HG03571 (cell line): ENCODE results near the gene ARHGAP5.

ENCODE experiments used
- ATAC-seq: cut with Tn5 transposase; IDR thresholded peaks from one replicate; pipeline ENCODE4 v1.9.1; 2021; ENCODE audit not compliant: unreplicated experiment

ARHGAP5 gene

DNA sequence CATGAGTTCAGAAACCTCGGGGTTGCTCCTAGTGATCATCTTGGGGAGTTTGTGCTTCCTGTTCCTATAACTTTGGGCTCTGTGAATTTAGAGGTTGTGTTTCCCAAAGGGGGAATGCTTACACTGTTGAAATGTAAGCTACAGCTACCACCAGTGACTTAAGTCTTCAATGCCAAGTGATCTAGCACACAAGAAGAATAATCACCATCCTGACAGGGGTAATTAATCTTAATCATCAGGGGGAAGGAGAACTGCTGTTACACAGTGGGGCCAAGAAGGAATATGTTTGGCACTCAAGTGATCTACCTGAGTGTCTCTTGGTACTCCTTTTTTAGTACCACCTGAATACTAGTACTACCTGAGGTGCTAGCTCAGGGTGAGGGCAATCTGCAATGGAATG lies 89.8 kb downstream of the ARHGAP5 start:
- no peak for ATAC-seq

DNA sequence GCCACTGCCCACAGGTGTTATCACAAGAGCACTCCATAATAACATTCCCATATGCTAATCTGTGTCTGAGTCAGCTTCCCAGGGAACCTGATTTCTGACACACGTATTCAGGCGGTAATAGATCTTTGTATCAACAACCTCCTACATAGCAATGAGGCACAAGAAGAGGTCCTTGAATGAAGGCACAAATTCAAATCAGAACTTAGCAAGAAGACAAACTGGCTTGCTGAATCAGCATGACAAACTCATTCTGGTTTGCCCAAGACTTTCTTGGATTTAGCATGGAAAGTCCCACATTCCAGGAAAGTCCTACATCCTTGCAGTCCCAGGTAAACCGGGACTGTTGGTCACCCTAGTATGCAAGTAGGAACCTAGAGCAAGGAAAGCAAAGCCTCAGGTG lies 90.8 kb downstream of the ARHGAP5 start:
- ATAC-seq, result no peak

DNA sequence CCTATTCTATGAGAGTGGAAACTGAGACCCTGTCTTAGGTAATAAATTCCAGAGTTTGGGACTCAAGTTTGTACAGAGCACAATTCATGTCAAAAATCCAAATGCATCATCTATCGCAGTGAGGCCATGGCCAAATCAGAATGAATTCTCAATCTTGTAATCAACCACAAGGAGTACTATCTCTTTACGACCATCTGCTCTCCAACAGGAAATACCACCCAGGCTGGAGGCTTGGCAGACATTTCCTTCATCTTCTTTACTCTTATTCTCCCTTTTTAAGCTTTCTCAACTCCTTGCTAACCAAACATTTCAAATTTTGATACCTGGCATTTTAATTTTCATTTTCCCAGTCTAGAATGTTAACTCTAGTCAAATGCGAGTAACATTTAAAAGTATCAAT lies 92.1 kb downstream of the ARHGAP5 start:
- no peak for ATAC-seq

DNA sequence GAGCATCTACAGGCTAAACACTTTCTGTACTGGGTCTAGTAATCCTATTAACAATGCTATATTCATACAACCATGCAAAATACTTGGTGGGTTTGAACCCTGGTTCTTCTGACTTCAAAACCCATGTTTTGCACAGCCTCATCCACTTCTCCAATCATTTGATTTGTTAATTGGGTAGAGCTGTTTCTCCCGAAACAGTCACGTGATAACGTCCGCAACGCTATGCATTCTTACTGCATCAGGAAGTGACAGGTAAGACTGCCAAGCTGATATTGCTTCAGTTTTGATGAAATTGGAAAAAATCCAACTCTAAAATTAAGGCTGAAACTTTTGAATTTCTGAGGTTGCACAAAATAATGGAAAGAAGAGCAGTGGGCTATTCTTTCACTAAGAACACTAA lies 94.4 kb downstream of the ARHGAP5 start:
- no peak for ATAC-seq

DNA sequence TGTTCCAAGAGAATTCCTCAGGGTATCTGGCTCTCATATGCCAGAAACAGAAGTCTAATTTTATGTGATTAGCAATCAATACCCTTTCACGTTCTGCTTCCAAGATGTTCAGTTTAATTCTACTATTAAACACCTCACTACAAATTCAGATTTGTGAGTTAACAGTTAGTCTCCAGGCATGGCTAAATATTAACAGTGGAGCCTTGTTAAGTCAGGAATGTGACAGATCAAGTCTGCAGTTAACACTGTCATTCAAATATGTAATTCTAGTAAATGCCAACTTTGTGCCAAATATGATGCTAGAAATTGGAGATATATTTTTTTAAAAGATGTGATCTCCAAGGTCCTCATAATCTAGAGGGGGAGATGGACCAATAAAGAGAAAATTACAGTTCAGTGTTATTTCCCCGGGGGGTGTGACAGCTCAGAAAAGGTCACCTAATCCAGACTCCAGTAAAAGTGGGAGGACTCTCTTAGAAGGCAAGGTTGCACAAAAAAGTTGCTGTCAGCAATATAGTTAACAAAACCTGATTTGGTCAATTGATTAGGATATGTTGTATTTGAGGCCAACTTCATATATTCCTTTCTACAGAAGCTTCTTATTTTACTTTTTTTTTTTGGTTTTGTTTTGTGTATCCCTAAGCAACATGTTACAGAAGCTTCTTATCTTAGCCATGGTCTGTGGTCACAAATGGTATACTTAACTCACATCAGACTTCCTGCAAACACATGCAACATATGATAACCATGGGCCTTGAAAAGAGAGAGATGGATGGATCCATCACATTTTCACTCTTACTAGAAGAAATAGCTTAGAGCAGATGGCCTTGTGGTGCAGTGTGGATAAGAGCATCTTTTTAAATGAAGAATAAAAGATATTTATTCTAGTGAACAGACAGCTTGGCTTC lies 106.3 kb downstream of the ARHGAP5 start:
- ATAC-seq, result no peak

DNA sequence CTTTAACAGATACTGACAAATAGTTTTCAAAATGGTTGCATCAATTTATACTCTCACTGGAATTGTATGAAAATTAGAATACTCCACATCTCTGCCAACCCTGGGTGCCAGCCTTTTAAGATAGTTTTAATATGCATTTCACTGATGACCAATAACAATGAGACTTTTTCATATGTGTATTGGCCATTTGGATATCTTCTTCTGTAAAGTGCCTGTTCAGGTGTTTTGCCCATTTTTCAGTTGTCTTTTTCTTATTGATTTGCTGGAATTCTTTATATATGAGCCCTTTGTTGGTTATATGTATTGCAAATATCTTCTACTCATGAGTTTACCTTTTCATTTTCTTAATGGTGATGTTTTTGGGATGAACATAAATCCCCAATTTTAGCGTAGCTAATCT lies 108.0 kb downstream of the ARHGAP5 start:
- ATAC-seq, result no peak

DNA sequence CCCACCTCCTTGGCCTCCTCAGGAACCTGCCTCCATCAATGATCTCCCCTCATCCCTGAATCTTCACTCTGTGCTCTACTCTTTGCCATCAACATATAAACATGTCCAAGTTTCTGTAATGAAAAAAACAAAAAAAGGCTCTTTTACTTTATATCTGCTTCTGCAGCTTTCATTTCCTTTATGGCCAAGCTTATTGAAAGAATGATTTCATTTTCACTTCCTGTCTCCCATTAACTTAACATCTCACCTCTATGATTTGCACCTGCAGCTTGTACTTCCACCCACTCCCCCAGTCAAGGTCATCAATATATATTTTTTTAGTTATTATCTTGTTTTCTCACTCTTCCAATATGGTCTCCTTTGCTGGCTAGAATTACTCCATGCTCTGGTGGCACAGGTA lies 109.1 kb downstream of the ARHGAP5 start:
- no peak for ATAC-seq

DNA sequence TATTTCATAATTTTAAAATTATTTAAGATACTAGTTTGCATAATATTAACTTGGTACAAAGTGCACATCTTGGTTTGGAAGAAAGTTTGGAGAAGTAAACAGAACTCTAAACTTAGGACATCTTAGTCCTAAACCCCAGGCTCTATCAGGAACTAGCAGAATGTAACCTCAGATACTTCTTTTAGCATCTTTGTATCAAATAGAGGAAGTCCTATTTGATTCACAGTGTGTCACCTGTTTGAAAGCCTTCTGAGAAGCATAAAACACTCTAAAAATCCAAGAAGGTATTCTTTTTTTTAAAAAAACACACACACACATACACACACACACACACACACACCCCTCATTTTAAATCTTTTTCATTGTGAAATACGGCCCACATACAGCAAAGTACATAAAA lies 112.7 kb downstream of the ARHGAP5 start:
- ATAC-seq, result no peak

DNA sequence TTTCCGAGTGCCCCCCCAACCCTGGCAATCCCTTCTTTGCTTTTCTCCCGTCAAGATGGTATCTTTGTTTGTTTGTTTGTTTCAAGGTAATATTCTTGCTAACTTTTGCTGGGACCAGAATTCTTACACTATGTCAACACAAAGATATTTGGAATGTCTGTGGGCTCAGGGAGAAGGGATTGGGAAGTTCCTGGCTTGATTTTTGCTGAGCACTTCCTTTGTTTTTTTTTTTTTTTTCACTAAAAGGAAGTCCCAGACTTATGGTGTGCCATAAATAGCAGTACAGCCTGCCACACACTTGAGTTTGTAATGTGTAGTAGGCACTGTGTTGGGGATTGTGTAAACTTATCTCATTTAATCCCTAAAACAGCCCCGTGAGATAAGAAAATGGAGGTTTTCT lies 113.6 kb downstream of the ARHGAP5 start:
- ATAC-seq, result no peak

DNA sequence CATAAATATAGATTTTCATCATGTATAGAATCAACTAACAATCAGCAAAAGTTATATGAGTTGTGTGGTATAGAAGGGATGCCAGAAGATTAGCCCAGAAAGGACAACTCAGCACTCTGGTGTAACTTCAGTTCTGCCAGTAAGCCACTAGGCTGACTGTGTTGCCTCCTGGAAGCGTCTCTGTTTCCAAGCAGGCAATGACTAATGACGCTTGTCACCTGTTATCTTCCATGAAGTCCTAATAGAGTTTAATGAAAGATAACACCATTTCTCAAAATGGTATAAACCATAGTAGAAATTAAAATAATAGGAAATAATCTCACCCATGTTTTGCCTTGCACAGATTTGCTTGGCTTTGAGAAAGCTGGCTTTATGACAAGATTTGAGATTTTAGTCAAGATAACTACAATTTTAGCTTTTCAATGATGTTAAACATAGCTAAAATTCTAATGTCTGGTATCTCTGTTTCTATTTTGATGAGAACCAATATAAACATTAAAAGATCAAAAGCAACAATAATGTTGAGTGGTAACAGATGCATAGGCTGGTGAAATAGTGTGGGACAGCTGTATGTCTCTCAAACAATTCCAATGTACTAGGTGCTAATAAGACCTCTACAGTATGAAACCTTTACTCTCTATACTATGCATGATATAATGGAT lies 115.7 kb downstream of the ARHGAP5 start:
- no peak for ATAC-seq

DNA sequence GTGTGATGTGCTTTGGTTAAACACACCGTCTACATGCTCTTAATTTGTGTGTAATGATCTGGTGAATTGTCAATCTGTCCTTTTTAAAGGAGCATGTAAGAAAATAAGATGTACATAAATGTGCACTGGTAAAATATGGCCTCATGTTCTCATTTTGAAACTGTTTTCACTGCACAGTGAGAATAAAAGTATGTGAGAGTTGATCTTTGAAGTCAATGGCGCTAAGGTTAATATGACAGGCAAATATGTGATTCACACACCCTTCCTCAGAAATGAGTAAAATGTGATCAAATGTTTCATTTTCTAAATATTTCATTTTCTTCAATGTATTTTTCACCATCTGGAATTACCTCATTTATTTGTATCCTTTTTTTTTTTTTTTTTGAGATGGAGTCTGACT lies 116.4 kb downstream of the ARHGAP5 start:
- ATAC-seq, result no peak

DNA sequence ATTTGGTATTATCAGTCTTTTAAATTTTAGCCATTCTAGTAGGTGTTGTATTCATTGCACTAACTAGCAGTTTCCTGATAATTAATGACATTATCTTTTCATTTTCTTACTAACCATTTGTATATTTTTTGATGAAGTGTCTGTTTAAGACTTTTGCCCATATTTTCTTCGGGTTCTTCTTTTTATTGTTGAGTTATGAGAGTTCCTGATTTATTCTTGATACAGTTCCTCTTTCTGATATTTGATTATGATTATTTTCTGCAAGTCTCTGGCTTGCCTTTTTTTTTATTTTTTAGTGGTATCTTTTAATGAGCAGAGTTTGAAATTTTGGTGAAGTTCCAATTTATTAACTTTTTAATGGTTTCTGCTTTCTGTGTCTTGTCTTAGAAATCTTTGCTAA lies 118.5 kb downstream of the ARHGAP5 start:
- ATAC-seq, result no peak

DNA sequence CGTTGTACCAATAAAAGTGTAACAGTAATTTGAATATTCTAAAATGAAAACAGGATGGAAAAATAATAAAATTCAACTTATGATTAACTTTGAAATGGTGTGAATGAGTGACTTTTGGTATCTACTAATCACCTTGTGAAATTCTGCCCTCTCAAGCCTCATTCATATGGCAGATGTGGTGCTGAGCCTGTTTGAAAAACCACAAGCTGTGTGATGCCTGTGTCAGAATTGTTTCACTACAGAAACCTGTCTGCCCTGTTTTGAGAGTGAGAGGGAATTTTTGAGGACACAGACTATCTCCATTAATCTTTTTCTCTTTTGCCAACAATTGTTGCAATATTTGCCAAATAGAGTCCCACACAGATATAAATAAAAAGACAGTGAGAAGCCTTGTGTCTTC lies 120.8 kb downstream of the ARHGAP5 start:
- no peak for ATAC-seq

DNA sequence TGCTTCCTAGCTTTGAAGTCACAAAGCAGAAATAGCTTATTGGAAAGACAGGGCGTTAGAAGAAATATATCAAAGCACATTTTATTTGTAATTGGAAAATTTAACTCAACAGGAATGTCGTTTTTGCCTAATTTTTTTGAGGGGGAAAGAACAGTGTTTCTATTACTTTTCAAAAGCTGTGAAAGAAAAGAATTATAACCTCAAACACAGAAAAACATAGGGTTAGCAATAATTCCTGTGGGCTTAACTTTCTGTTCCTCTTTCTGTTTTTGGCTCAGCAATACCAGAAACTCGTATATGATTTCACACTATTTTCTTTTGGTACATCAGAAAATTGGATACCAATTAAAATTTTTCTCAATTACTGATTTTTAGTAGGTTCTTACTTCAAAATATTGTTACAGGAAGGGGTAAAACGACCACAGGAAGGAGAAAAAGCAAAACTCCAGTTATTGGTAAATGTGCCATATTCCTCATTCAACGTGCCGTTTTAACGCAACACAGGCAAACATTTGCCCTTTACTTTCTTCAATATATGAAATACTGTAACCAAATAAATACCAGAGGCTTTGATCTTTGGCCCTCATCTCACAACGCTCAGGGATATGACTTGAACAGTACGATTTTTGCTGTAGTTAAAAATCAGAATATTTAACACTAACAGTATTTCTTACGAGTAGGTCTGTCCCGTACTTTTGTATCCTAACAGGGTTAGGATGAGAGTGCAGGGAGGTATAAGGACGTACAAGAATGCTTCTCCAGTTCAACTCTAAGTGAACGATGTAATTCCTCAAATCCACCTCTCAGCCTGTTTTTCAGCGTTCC lies 123.5 kb downstream of the ARHGAP5 start:
- ATAC-seq, result no peak

DNA sequence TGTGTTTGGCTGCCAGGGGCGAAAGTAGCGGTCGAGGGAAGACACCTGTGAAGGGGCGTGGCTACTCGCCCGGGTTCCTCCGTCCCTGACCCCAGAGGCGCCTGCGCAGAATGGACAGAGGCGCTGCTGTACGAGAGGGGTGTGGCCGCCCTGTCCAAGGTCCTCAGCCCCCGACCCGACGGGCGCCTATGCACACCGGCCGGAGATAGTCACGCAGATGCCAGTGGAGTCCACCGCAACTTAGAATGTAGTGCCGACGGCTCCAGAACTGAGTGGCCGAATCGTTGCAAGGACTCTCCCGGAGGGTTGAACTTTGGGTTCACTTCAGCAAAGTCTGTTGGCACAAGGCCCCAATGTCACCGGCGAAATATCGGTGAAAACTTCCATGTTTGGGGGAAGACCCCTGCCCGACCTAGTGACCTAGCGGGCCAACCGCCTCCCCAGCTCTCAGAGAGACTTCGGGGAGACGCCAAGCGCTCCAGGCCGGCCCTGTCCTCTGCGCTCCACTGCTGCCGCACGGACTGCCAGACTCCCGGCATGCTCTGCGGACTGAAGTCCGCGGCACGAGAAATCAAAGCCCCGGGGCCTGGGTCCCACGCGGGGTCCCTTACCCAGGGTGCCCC lies 124.2 kb downstream of the ARHGAP5 start:
- peak; percentile 45 for ATAC-seq

DNA sequence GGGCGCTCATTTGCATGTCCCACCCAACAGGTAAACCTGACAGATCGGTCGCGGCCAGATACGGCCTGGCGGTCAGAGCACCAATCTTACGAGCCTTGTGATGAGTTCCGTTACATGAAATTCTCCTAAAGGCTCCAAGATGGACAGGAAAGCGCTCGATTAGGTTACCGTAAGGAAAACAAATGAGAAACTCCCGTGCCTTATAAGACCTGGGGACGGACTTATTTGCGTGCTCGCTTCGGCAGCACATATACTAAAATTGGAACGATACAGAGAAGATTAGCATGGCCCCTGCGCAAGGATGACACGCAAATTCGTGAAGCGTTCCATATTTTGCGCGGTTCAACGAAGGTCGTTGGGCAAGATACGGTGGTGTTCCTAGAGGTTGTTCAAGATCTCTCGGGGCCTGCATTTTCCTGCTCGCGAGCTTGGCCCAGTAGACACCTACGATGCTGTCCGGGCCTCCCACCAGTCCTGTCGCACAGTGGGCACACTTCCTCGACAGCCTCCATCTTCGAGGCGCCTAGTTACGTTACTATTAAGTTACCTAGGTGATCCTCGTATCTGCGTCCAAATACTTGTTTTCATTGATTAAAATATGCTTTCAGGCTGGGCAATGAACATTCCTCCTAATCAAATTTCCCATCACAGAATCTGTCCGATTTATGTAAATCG lies 124.8 kb downstream of the ARHGAP5 start, which contains the start of gene RNU6-7:
Gene RNU6-7 (plus strand): TSS at position 230 of the 675 bp plus-strand sequence.
- ATAC-seq, result no peak

DNA sequence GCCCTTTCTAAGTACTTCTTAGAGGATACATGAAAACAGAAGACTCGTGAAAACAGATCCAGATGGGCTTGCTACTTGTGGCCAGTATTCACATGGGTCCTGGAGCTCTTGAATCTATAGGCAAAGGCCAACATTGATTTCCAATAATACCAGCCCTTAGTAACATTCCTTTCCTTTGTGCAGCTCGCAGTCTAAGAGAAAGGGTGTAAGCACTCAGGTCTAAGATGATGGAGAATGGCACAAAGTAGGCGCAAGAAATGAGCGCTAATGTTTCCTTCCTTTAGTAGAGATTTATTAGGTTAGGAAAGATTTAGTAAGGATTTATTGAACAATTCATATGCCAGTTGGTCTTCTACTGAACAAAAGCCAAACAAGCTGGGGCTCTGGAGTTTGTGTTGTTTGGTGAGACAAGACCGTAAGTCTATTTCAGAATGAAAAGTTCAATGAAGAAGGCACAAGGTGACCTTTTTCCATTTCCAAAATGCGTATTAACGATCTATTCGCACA lies 125.4 kb downstream of the ARHGAP5 start:
- ATAC-seq, result no peak

DNA sequence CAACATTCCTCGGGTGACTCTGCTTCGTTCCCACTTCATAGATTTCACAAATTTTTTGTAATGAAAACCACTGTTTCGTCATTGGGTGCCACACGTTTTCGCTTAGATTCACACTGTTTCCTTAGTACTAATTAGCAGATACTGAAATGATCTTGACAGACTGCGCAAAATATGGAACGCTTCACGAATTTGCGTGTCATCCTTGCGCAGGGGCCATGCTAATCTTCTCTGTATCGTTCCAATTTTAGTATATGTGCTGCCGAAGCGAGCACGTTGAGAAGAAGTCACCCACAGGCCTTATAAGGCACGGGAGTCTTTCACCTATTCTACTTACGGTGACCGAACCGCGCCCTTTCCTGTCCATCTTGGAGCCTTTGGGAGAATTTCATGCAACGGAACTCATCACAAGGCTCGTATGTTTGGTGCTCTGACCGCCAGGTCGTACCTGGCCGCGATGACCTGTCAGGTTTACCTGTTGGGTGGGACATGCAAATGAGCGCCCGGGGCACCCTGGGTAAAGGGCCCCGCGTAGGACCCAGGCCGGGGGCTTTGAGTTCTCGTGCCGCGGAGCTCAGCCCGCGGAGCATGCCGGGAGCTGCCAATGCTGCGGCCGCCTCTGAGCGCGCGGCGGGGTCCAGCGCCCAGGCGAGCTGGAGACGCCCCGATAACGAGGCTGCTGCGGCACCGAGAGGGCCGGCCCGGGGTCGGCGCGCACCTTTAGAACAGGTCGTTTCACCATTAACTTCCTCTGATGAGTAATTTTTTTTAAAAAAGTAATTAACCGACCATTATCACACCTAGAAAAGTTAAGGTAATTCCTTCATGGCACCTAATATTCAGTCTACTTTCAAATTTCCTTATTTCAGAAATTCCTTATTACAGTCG lies 126.1 kb downstream of the ARHGAP5 start, which contains the start of gene RNU6-8:
Gene RNU6-8 (minus strand): TSS at position 272 of the 885 bp plus-strand sequence.
- ATAC-seq, result peak; percentile 65

DNA sequence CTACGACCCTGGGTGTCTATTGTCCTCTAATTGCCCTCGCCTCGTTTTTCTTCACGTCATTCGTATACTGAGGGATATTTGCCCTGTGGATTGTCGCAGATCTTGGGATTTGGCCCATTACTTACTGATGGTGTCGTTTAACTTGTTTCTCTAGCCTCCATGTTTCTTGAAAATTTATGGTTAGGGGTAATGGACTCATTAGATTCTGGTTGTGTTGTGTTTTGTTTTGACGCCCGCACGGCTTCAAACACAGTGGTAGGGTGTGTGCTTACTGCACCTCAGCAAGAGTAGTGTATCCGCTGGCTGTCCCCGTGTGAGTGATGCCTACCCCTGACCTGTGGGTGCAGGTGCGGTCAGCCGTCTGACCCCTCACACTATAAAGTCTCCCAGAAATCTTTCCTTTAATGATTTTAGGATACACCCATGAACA lies 126.8 kb downstream of the ARHGAP5 start:
- no peak for ATAC-seq
